HEK293 (cell line): Measurements from ENCODE around the gene SUN3.

Experiments
- CTCF ChIP-seq: fragments of 450-650 bp; formaldehyde crosslinking; IDR thresholded peaks from 2 replicates; pipeline ENCODE4 v1.5.1; 2016; ENCODE audit warnings: missing biosample characterization, missing genetic modification characterization
- KLF10 ChIP-seq: fragments of 450-650 bp; IDR thresholded peaks from 2 replicates; pipeline ENCODE4 v1.5.1; 2018; ENCODE audit warnings: missing biosample characterization, mild to moderate bottlenecking, missing genetic modification characterization
- PATZ1 ChIP-seq: fragments of 450-650 bp; formaldehyde crosslinking; IDR thresholded peaks from 2 replicates; pipeline ENCODE4 v1.5.1; 2016; ENCODE audit warnings: missing biosample characterization, missing genetic modification characterization
- ZNF239 ChIP-seq: fragments of 450-650 bp; formaldehyde crosslinking; IDR thresholded peaks from 2 replicates; pipeline ENCODE4 v1.5.1; 2016; ENCODE audit warnings: missing biosample characterization, missing genetic modification characterization
- ZNF274 ChIP-seq, 2 experiments: fragments of 200-500 bp in 1 of 2; fragments of 450-650 bp in 1 of 2; sonication (Bioruptor generic) in 1 of 2; formaldehyde crosslinking in 1 of 2; IDR thresholded peaks; 2 replicates each; pipeline versions ENCODE4 v1.5.1 to v1.6.1; 2014 to 2016; ENCODE audit warnings: borderline replicate concordance in 1 of 2, inconsistent platforms in 1 of 2, low read length in 1 of 2, missing biosample characterization in 1 of 2, missing genetic modification characterization in 1 of 2
- ZNF302 ChIP-seq: fragments of 450-650 bp; formaldehyde crosslinking; IDR thresholded peaks from 2 replicates; pipeline ENCODE4 v1.5.1; 2016; ENCODE audit warnings: missing biosample characterization, missing genetic modification characterization, low read depth
- ZNF416 ChIP-seq: fragments of 450-650 bp; formaldehyde crosslinking; IDR thresholded peaks from 2 replicates; pipeline ENCODE4 v1.5.1; 2016; ENCODE audit warnings: missing biosample characterization, missing genetic modification characterization
- ZNF692 ChIP-seq: fragments of 450-650 bp; formaldehyde crosslinking; IDR thresholded peaks from 2 replicates; pipeline ENCODE4 v1.5.1; 2016; ENCODE audit warnings: missing biosample characterization, missing genetic modification characterization

- TF ChIP-seq ZNF416 (tag by site-specific recombination) (no peak), PATZ1 (tag by site-specific recombination) (no peak), ZNF274 (IDR thresholded peaks at IDR 0.05; ENCODE audit: low read length) (no peak), ZNF274 (tag by site-specific recombination; IDR thresholded peaks at IDR 0.05; ENCODE audit: borderline replicate concordance) (no peak), ZNF302 (tag by site-specific recombination) (no peak), CTCF (tag by site-specific recombination) (no peak), ZNF239 (tag by site-specific recombination) (no peak), ZNF692 (tag by site-specific recombination) (no peak), KLF10 (tag by site-specific recombination) (no peak)
Measured at GRCh38 chr7:48038815-48039506, 10.1 kb upstream of the SUN3 start.
